Measurements from ENCODE around the gene MAPK14. TPM values are rescaled to one million over a fixed set of nuclear protein-coding genes. Genes with fewer than 3 reads are reported as not detected.

The MAPK14 gene
- total RNA-seq, 3 donors from 2014 or later: 56.1 to 67.7 (median 63.2) TPM

GRCh38 chr6:36073587-36073986, 46.0 kb downstream of the MAPK14 start:
- no peak for ATAC-seq
- no peaks in the 10 kb centered on the region for H3K4me1 ChIP-seq (ENCODE audit: low read depth)

GRCh38 chr6:36075656-36076055, 48.0 kb downstream of the MAPK14 start:
- Histone ChIP-seq H3K4me1 (ENCODE audit: low read depth) (no peaks in the 10 kb centered on the region), H3K4me3 (no peak overlapping the region), H3K36me3 (ENCODE audit: low read depth) (peaks cover 4% of the 10 kb centered on the region), H3K9me3 (no peaks in the 10 kb centered on the region)
- TF ChIP-seq CTCF (IDR thresholded peaks at IDR 0.05): no peak
- intact Hi-C loops (cut with DNase I, micrococcal nuclease): no loop called here
- ATAC-seq: peak; percentile 79
- DNase-seq: peak in 2 of 3 donors; percentile 34 to 57

More at GRCh38 chr6:36073587-36073986, 46.0 kb downstream of the MAPK14 start:
- TF ChIP-seq CTCF (IDR thresholded peaks at IDR 0.05): no peak
- H3K9me3 ChIP-seq: no peaks in the 10 kb centered on the region
- H3K4me3 ChIP-seq: no peak overlapping the region
- intact Hi-C loops (cut with DNase I, micrococcal nuclease): no loop called here
- no peaks in the 10 kb centered on the region for H3K36me3 ChIP-seq (ENCODE audit: low read depth)
- no peak for DNase-seq

GRCh38 chr6:36076178-36077063, 48.8 kb downstream of the MAPK14 start:
- Histone ChIP-seq H3K4me1 (ENCODE audit: low read depth) (no peaks in the 10 kb centered on the region), H3K4me3 (no peak overlapping the region), H3K36me3 (ENCODE audit: low read depth) (peaks cover 4% of the 10 kb centered on the region), H3K9me3 (no peaks in the 10 kb centered on the region)
- intact Hi-C loops (cut with DNase I, micrococcal nuclease): no loop called here
- TF ChIP-seq CTCF (IDR thresholded peaks at IDR 0.05): no peak
- no peak for DNase-seq
- no peak for ATAC-seq

- H3K36me3 ChIP-seq (ENCODE audit: low read depth): peaks cover 4% of the 10 kb centered on the region
- no peak for TF ChIP-seq CTCF (IDR thresholded peaks at IDR 0.05)
- no peaks in the 10 kb centered on the region for H3K9me3 ChIP-seq
- no peak overlapping the region for H3K4me3 ChIP-seq
- DNase-seq: no peak
- no peaks in the 10 kb centered on the region for H3K4me1 ChIP-seq (ENCODE audit: low read depth)
- intact Hi-C loops (cut with DNase I, micrococcal nuclease): no loop called here
- ATAC-seq: no peak
These were observed 50.6 kb downstream of the MAPK14 start for GRCh38 chr6:36078159-36078558.

DNA sequence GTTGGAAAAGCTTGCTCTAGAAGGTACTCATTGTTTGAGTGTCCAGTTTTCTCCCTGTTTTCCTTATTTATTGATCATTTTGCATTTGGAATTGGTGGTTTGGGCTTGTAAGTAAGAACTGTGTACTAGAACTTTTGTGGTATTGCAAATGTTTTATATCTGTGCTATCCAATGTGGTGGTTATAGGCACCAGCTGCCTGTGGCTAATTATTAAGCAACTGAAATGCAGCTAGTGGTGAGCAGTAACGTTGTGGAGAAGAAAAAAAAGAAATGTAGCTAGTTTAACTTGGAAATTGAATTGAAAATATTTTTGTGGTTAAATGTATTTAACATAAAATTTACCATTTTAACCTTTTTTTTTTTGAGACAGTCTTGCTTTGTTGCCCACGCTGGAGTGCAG, 52.0 kb downstream of the MAPK14 start:
- Histone ChIP-seq H3K9me3 (no peaks in the 10 kb centered on the region), H3K36me3 (ENCODE audit: low read depth) (peaks cover 4% of the 10 kb centered on the region), H3K4me1 (ENCODE audit: low read depth) (no peaks in the 10 kb centered on the region), H3K4me3 (no peak overlapping the region)
- no peak for ATAC-seq
- no peak for TF ChIP-seq CTCF (IDR thresholded peaks at IDR 0.05)
- intact Hi-C loops (cut with DNase I, micrococcal nuclease): no loop called here
- DNase-seq: no peak

All from mucosa of descending colon (tissue), 3 donors.